ENCODE measurements around the gene GARNL3.

DNA sequence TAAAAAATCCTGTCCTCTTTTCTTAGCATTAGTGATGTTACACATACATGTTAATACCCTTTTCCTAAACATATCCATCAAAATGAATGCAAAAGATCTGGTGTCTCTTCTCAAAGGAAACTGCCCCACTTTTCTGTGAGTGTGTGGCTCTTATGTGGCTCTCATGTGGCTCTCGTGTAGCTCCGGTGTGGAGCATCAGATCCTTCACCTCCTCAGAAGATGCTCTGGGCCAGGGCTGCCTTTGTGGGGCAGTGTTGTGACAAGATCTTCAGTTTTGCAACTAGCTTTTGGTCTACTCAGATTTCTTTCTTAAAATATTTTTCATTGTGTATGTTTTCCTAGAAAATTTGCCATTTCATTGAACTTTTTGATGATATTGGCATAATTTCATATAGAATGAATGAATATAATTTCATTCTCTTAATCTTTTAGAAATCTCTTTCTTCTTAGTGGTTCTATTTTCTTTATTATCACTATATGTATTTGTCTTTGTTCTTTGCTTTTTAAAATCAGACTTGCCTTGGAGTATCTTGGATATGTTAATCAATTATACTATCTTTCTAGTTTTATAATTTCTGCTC lies 19.4 kb downstream of the GARNL3 start:
- no peak for TF ChIP-seq POLR2A (IDR thresholded peaks at IDR 0.05; ENCODE audit: low read depth, low read length)
- TF ChIP-seq, protein P1, sequence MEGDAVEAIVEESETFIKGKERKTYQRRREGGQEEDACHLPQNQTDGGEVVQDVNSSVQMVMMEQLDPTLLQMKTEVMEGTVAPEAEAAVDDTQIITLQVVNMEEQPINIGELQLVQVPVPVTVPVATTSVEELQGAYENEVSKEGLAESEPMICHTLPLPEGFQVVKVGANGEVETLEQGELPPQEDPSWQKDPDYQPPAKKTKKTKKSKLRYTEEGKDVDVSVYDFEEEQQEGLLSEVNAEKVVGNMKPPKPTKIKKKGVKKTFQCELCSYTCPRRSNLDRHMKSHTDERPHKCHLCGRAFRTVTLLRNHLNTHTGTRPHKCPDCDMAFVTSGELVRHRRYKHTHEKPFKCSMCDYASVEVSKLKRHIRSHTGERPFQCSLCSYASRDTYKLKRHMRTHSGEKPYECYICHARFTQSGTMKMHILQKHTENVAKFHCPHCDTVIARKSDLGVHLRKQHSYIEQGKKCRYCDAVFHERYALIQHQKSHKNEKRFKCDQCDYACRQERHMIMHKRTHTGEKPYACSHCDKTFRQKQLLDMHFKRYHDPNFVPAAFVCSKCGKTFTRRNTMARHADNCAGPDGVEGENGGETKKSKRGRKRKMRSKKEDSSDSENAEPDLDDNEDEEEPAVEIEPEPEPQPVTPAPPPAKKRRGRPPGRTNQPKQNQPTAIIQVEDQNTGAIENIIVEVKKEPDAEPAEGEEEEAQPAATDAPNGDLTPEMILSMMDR (IDR thresholded peaks at IDR 0.05; ENCODE audit: extremely low read depth in 1 of 2, insufficient read depth in 1 of 2, low read depth in 1 of 2, low read length in 2 of 2): peak in 1 of 2 donors; percentile 15
- TF ChIP-seq MYC (IDR thresholded peaks at IDR 0.05; ENCODE audit: low read depth, low read length): no peak
- no peak for TF ChIP-seq FOS (IDR thresholded peaks at IDR 0.05; ENCODE audit: borderline replicate concordance, insufficient read depth, low read length)
- TF ChIP-seq EZH2 (IDR thresholded peaks at IDR 0.05; ENCODE audit: borderline replicate concordance, low read depth, low read length, severe bottlenecking): no peak
- TF ChIP-seq POLR2AphosphoS5 (IDR thresholded peaks at IDR 0.05; ENCODE audit: insufficient read depth, low read depth, low read length): no peak
